GM19035 (cell line): ENCODE measurements around the gene GSDME.

Experiments used
- ATAC-seq: cut with Tn5 transposase; IDR thresholded peaks from one replicate; pipeline ENCODE4 v1.9.1; 2021; ENCODE audit not compliant: unreplicated experiment

GSDME gene

DNA sequence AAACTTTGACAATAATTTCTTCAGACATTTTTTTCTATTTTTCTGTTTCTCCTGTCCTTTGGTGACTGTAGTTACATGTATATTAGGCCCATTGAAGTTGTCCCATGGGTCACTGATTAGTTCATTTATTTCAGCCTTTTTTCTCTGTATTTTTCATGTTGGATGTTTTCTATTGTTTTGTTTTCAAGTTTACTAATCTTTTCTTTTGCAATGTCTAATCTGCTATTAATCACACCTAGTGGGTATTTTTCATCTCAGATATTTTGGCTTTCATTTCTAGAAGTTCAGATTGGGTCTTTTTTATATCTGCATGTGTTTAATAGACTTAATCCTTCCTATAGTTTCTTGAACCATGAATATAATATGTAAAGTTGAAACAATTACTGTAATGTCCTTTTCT lies 99.3 kb downstream of the GSDME start:
- no peak for ATAC-seq

DNA sequence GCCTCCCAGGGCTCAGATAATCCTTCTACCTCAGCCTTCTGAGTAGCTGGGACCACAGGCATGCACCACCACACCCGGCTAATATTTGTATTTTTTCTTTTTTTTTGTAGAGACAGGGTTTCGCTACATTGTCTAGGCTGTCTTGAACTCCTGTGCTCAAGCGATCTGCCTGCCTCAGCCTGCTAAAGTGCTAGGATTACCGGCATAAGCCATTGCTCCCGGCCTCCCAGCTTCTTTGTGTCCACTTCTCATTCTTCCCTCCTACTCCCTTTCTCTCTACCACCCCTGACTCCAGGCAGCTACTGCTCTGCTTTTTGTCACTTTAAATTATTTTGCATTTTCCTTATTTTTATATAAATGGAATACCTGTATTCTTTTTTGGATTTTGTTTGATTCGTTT lies 100.7 kb downstream of the GSDME start:
- no peak for ATAC-seq

DNA sequence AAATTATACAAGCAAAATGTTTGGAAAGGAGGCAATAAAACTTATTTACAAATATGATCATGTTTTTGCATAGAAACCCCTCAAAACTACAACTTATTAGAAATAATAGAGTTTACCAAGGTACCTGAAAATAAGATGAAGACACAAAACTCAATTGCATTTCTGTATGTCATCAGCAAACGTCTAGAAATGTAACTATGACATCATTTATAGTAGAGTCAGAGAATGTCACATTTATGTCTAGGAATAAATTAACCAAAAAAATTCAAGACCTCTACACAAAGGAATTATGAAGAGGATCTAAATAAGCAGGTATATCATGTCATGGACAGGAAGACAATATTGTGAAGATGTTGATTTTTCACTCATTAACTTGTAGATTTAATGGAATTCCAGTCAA lies 103.0 kb downstream of the GSDME start:
- ATAC-seq: no peak

DNA sequence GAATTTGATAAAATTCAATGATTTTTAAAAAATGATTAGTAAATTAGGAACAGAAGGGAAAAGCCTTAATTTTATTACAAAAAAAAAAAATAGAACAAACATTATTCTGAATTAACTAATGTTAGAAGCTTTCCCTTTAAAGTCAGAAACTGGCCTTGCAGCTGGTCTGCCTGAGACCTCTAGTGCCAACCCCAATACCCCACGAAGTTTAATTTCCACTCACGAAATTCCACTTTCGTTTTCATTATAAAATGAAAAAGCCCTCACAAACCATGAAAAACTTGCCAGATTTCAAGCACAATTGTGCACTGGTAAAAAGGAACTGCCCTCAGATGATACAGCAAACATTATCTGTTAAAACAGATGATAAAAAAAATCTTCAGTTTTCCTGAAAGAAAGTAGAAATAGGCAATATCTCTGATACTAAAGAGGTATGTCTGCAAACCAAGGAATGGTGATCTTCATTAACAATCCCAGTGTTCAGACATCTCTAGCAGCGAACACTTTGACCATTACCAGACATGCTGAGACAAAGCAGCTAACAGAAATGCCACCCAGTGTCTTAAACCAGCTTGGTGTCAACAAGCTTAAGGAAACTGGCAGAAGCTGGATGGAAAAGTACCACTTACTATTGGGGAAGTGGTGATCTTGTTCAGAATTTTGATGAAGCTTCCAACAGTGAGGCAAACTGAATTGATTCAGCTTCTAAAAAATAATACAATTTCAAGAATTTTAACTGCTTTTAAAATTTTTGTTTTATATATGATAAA lies 103.8 kb downstream of the GSDME start:
- ATAC-seq: no peak

DNA sequence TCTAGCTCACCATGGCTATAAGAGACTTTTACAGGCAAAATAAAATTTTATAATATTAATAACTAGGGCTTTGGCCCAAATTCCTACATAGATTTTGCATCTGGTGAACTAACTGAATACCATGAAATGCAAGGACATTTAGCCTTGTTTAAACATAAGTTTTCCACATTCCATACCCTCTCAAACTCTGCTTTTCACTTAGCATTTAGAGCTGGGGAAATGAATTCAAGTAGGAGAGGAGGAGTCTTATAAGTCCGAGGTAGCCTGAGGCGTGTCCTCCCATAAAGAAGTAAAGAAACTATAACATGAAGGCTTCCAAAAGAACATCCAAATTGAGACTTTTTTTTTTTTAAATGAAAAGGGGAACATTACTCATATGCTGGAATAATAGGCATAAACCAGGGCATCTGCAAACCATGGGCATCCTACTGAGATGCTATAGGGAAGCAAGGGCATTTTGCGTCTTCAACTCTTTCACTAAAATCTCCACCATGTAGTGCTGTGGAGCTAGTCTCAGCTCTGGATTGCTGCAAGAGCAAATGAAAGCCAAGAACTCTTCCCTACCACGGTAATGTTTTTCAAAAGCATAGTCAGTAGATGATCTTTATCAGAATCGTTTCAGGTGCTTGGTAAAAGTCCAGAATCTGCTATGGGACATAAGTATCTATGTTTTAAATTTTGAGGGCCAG lies 104.9 kb downstream of the GSDME start:
- no peak for ATAC-seq
